Peyer's patch (tissue), 4 donors: Measurements from ENCODE around the gene ADAMTS16. TPM values are rescaled to one million over a fixed set of nuclear protein-coding genes. Genes with fewer than 3 reads are reported as not detected.

Experiments
- DNase-seq, 3 donors: peaks; one replicate each; pipeline ENCODE4 v3.0.0-alpha.2; 2017 to 2019
- H3K27ac ChIP-seq, 4 donors: fragments of 200-600 bp; sonication (generic); one replicate each; pipeline ENCODE4 v1.5.1; 2016 to 2019
- H3K27me3 ChIP-seq, 2 donors: fragments of 200-600 bp; sonication (generic); one replicate each; pipeline ENCODE4 v1.5.1; 2019
- H3K36me3 ChIP-seq, 3 donors: fragments of 200-600 bp; sonication (generic); one replicate each; pipeline ENCODE4 v1.5.1; 2016 to 2019
- H3K4me1 ChIP-seq, 4 donors: fragments of 200-600 bp; sonication (generic); one replicate each; pipeline ENCODE4 v1.5.1; 2016 to 2019
- H3K4me3 ChIP-seq, 4 donors: fragments of 200-600 bp; sonication (generic); 1 replicate in 3 of 4; 2 replicates in 1 of 4; pipeline ENCODE4 v1.5.1; 2016 to 2019; ENCODE audit warnings: mild to moderate bottlenecking in 1 of 4
- H3K9me3 ChIP-seq, 4 donors: fragments of 200-600 bp; sonication (generic); one replicate each; pipeline ENCODE4 v1.5.1; 2016 to 2019; ENCODE audit warnings: mild to moderate bottlenecking in 1 of 4
- CTCF ChIP-seq, 6 experiments: fragments of 450-650 bp in 4 of 6; fragments of 200-600 bp in 2 of 6; sonication (generic) in 1 of 6; IDR thresholded peaks; one replicate each; pipeline ENCODE4 v1.5.1; 2017 to 2019; ENCODE audit warnings: antibody characterized with exemption in 6 of 6, mild to moderate bottlenecking in 3 of 6, moderate library complexity in 1 of 6
- POLR2A ChIP-seq, 2 donors: fragments of 450-650 bp; IDR thresholded peaks; one replicate each; pipeline ENCODE4 v1.5.1; 2017; ENCODE audit warnings: antibody characterized with exemption in 2 of 2, mild to moderate bottlenecking in 2 of 2, moderate library complexity in 2 of 2
- total RNA-seq, 4 donors: library from RNA; depleted of rRNA; stranded (reverse); fragments of >200 nt; gene quantifications; one replicate each; pipeline ENCODE4 v1.1.0, GENCODE V29; 2016

Gene ADAMTS16
- total RNA-seq, 4 donors from 2014 or later: 1.7 TPM; not detected in 3

- no peaks in the 10 kb centered on the region for H3K4me1 ChIP-seq
- H3K4me3 ChIP-seq: no peak overlapping the region
- TF ChIP-seq POLR2A (IDR thresholded peaks at IDR 0.05): no peak
- no peak for TF ChIP-seq CTCF (IDR thresholded peaks at IDR 0.05)
- H3K9me3 ChIP-seq: no peaks in the 10 kb centered on the region
- H3K36me3 ChIP-seq: no peaks in the 10 kb centered on the region
- H3K27ac ChIP-seq: no peak overlapping the region
- H3K27me3 ChIP-seq: no peaks in the 10 kb centered on the region
- DNase-seq: no peak
Measured at GRCh38 chr5:5289537-5289936, 149.4 kb downstream of the ADAMTS16 start.

GRCh38 chr5:5290674-5291334 is 150.7 kb downstream of the ADAMTS16 start:
- Histone ChIP-seq H3K27ac (no peak overlapping the region), H3K4me1 (no peaks in the 10 kb centered on the region), H3K36me3 (no peaks in the 10 kb centered on the region), H3K4me3 (no peak overlapping the region), H3K9me3 (no peaks in the 10 kb centered on the region), H3K27me3 (no peaks in the 10 kb centered on the region)
- no peak for TF ChIP-seq CTCF (IDR thresholded peaks at IDR 0.05)
- TF ChIP-seq POLR2A (IDR thresholded peaks at IDR 0.05): no peak
- no peak for DNase-seq

GRCh38 chr5:5291357-5291756 is 151.2 kb downstream of the ADAMTS16 start:
- no peaks in the 10 kb centered on the region for H3K9me3 ChIP-seq
- TF ChIP-seq POLR2A (IDR thresholded peaks at IDR 0.05): no peak
- no peak for TF ChIP-seq CTCF (IDR thresholded peaks at IDR 0.05)
- no peaks in the 10 kb centered on the region for H3K36me3 ChIP-seq
- no peak overlapping the region for H3K4me3 ChIP-seq
- H3K4me1 ChIP-seq: no peaks in the 10 kb centered on the region
- no peak for DNase-seq
- H3K27ac ChIP-seq: no peak overlapping the region
- no peaks in the 10 kb centered on the region for H3K27me3 ChIP-seq

- H3K27me3 ChIP-seq: no peaks in the 10 kb centered on the region
- no peaks in the 10 kb centered on the region for H3K4me1 ChIP-seq
- H3K4me3 ChIP-seq: no peak overlapping the region
- no peak overlapping the region for H3K27ac ChIP-seq
- no peaks in the 10 kb centered on the region for H3K36me3 ChIP-seq
- DNase-seq: no peak
- no peaks in the 10 kb centered on the region for H3K9me3 ChIP-seq
- TF ChIP-seq CTCF (IDR thresholded peaks at IDR 0.05) (no peak), POLR2A (IDR thresholded peaks at IDR 0.05) (no peak)
Measured at GRCh38 chr5:5293029-5293428, 152.9 kb downstream of the ADAMTS16 start.

- Histone ChIP-seq H3K27ac (no peak overlapping the region), H3K4me1 (no peaks in the 10 kb centered on the region), H3K27me3 (no peaks in the 10 kb centered on the region), H3K36me3 (no peaks in the 10 kb centered on the region), H3K4me3 (no peak overlapping the region), H3K9me3 (no peaks in the 10 kb centered on the region)
- no peak for DNase-seq
- TF ChIP-seq CTCF (IDR thresholded peaks at IDR 0.05) (no peak), POLR2A (IDR thresholded peaks at IDR 0.05) (no peak)
Measured at GRCh38 chr5:5294429-5294828, 154.3 kb downstream of the ADAMTS16 start.

- Histone ChIP-seq H3K27ac (no peak overlapping the region), H3K4me1 (no peaks in the 10 kb centered on the region), H3K4me3 (no peak overlapping the region), H3K36me3 (no peaks in the 10 kb centered on the region), H3K27me3 (no peaks in the 10 kb centered on the region), H3K9me3 (no peaks in the 10 kb centered on the region)
- no peak for TF ChIP-seq CTCF (IDR thresholded peaks at IDR 0.05)
- no peak for TF ChIP-seq POLR2A (IDR thresholded peaks at IDR 0.05)
- no peak for DNase-seq
Measured at GRCh38 chr5:5295351-5295750, 155.2 kb downstream of the ADAMTS16 start.
